H1 (cell line): Measurements from ENCODE around the gene WDR89.

Experiments
- CHD1 ChIP-seq: IDR thresholded peaks from 2 replicates; pipeline ENCODE4 v1.6.1; 2012; ENCODE audit warnings: low read depth, low read length, improper control_type of control experiment
- EP300 ChIP-seq, 2 experiments: IDR thresholded peaks; 1 replicate in 1 of 2; 2 replicates in 1 of 2; pipeline ENCODE4 v1.6.1; 2011 to 2012; ENCODE audit warnings: low read depth in 2 of 2, low read length in 2 of 2, mild to moderate bottlenecking in 2 of 2, borderline replicate concordance in 1 of 2, inconsistent platforms in 1 of 2, moderate library complexity in 1 of 2
- TF ChIP-seq, protein P1 (sequence below), 3 experiments: IDR thresholded peaks; 1 replicate in 2 of 3; 2 replicates in 1 of 3; pipeline versions ENCODE4 v1.5.1 to v1.6.1; 2011; ENCODE audit warnings: low read length in 3 of 3, mild to moderate bottlenecking in 3 of 3, inconsistent platforms in 2 of 3, low read depth in 1 of 3, moderate library complexity in 1 of 3; ENCODE audit not compliant: insufficient read depth in 1 of 3; ENCODE audit errors: control extremely low read depth in 1 of 3

DNA sequence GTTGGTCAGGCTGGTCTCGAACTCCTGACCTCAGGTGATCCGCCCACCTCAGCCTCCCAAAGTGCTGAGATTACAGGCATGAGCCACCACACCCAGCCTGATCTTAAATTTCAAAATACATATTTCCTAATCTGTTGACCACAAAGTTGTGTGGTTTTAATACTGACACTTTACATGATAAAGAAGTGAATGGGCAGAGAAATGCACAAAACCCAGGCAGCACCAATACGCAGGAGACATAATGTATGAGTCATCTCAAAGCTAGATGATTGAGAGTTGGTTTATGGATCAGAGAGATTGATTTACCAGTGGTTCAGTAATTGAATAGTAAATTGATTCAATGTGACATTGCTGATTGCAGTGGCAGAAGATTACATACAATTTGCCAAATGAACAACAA lies 79.3 kb downstream of the WDR89 start:
- TF ChIP-seq CHD1, result no peak
- TF ChIP-seq, protein P1, sequence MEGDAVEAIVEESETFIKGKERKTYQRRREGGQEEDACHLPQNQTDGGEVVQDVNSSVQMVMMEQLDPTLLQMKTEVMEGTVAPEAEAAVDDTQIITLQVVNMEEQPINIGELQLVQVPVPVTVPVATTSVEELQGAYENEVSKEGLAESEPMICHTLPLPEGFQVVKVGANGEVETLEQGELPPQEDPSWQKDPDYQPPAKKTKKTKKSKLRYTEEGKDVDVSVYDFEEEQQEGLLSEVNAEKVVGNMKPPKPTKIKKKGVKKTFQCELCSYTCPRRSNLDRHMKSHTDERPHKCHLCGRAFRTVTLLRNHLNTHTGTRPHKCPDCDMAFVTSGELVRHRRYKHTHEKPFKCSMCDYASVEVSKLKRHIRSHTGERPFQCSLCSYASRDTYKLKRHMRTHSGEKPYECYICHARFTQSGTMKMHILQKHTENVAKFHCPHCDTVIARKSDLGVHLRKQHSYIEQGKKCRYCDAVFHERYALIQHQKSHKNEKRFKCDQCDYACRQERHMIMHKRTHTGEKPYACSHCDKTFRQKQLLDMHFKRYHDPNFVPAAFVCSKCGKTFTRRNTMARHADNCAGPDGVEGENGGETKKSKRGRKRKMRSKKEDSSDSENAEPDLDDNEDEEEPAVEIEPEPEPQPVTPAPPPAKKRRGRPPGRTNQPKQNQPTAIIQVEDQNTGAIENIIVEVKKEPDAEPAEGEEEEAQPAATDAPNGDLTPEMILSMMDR (IDR thresholded peaks at IDR 0.05; ENCODE audit: control extremely low read depth in 1 of 3, insufficient read depth in 1 of 3, low read depth in 1 of 3, low read length in 3 of 3), result no peak
- no peak for TF ChIP-seq EP300 (IDR thresholded peaks at IDR 0.05; ENCODE audit: borderline replicate concordance in 1 of 2, low read depth in 2 of 2, low read length in 2 of 2)
